Activated gamma-delta T cell treated with Interleukin-2 at 50 U/mL for 16 hours (primary cell): ENCODE measurements around the gene MRPL38.

Experiments
- DNase-seq: peaks from one replicate; pipeline ENCODE4 v3.0.0-alpha.2; 2020

The MRPL38 gene

DNA sequence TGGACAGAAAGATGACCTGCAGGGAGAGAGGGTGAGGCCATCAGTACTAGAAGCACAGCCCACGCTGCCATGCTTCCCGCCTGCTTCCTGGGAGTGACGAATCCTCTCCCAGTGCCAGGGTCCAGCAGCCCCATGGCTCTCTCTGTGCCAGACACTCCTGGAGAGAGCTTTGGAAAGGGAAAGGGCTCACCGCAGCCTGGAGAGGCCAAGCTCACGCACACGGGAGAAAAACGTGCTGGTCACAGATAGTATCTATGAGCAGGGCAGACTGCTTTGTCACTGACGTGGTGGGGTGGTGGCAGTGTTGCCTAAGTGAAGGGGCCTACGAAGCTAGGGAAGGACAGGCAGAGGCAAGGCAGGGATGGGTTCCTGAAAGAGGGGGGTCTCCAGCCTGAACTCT lies 55.0 kb downstream of the MRPL38 start:
- no peak for DNase-seq

GRCh38 chr17:75849279-75849646 lies 55.4 kb downstream of the MRPL38 start:
- DNase-seq, result no peak
